K562 (cell line): ENCODE measurements around the gene SLC34A1. TPM values are rescaled to one million over a fixed set of nuclear protein-coding genes. Genes with fewer than 3 reads are reported as not detected.

ENCODE experiments used
- C11orf30 ChIP-seq: fragments of 450-650 bp; IDR thresholded peaks from 2 replicates; pipeline ENCODE4 v1.6.1; 2016; ENCODE audit warnings: low read depth, mild to moderate bottlenecking
- CBFA2T3 ChIP-seq: fragments of 450-650 bp; IDR thresholded peaks from 2 replicates; pipeline ENCODE4 v1.6.1; 2017
- CHCHD3 ChIP-seq: fragments of 250-450 bp; sonication (Bioruptor Pico); IDR thresholded peaks from 2 replicates; pipeline ENCODE4 v2.1.2; 2022; ENCODE audit warnings: mild to moderate bottlenecking
- FOXK2 ChIP-seq, 2 experiments: fragments of 450-650 bp; IDR thresholded peaks in 1 of 2; conservative IDR thresholded peaks in 1 of 2; 2 replicates each; pipeline ENCODE4 v1.6.1; 2016; ENCODE audit warnings: low read depth in 2 of 2, mild to moderate bottlenecking in 1 of 2
- GTF2E2 ChIP-seq: fragments of 200-800 bp; sonication (Bioruptor generic); IDR thresholded peaks from 2 replicates; pipeline ENCODE4 v1.6.1; 2016; ENCODE audit warnings: missing genetic modification characterization, missing compliant biosample characterization
- KDM1A ChIP-seq, 2 experiments: fragments of 450-650 bp; IDR thresholded peaks; 2 replicates each; pipeline ENCODE4 v1.6.1; 2016; ENCODE audit warnings: mild to moderate bottlenecking in 2 of 2
- MYC ChIP-seq, 2 experiments: fragments of 250-450 bp in 1 of 2; sonication (Bioruptor Pico) in 1 of 2; IDR thresholded peaks; 2 replicates each; pipeline versions ENCODE4 v1.5.1 to v1.6.1; 2012 to 2021; ENCODE audit warnings: low read depth in 2 of 2, borderline replicate concordance in 1 of 2, improper control_type of control experiment in 1 of 2, low read length in 1 of 2, mild to moderate bottlenecking in 1 of 2, moderate library complexity in 1 of 2
- POLR2AphosphoS5 ChIP-seq: IDR thresholded peaks from 2 replicates; pipeline ENCODE4 v1.6.1; 2011; ENCODE audit warnings: mild to moderate bottlenecking, low read depth, low read length, moderate library complexity; ENCODE audit not compliant: control insufficient read depth, insufficient read depth
- POLR2B ChIP-seq: fragments of 450-650 bp; IDR thresholded peaks from 2 replicates; pipeline ENCODE4 v1.6.1; 2018; ENCODE audit warnings: low read depth; ENCODE audit not compliant: partially characterized antibody
- POLR2H ChIP-seq: IDR thresholded peaks from 2 replicates; pipeline ENCODE4 v1.6.1; 2016; ENCODE audit warnings: missing genetic modification characterization, low read depth, mild to moderate bottlenecking, control low read depth, missing compliant biosample characterization, moderate library complexity
- RBM15 ChIP-seq: fragments of 200-400 bp; formaldehyde crosslinking; IDR thresholded peaks from 2 replicates; pipeline ENCODE4 v1.6.1; 2018; ENCODE audit warnings: mild to moderate bottlenecking, low read length, moderate library complexity; ENCODE audit not compliant: insufficient read depth
- SMARCB1 ChIP-seq: IDR thresholded peaks from 2 replicates; pipeline ENCODE4 v1.6.1; 2011; ENCODE audit warnings: improper control_type of control experiment, low read depth; ENCODE audit not compliant: insufficient read length
- SRSF3 ChIP-seq: fragments of 200-400 bp; formaldehyde crosslinking; IDR thresholded peaks from 2 replicates; pipeline ENCODE4 v1.6.1; 2016; ENCODE audit warnings: mild to moderate bottlenecking, low read length, moderate library complexity; ENCODE audit not compliant: insufficient read depth
- ZNF212 ChIP-seq: fragments of 450-650 bp; formaldehyde crosslinking; IDR thresholded peaks from 2 replicates; pipeline ENCODE4 v1.4.0; 2020; ENCODE audit warnings: mild to moderate bottlenecking
- ZNF444 ChIP-seq: fragments of 250-450 bp; sonication (Bioruptor Pico); IDR thresholded peaks from 2 replicates; pipeline ENCODE4 v1.4.0; 2020; ENCODE audit warnings: mild to moderate bottlenecking, moderate library complexity
- ZNF780A ChIP-seq: fragments of 250-450 bp; sonication (Bioruptor Pico); IDR thresholded peaks from 2 replicates; pipeline ENCODE4 v1.5.0; 2021; ENCODE audit warnings: mild to moderate bottlenecking
- ZNF785 ChIP-seq: fragments of 250-450 bp; sonication (Bioruptor Pico); IDR thresholded peaks from 2 replicates; pipeline ENCODE4 v1.4.0; 2020; ENCODE audit warnings: mild to moderate bottlenecking
- polyA plus RNA-seq, 8 experiments: library from polyadenylated mRNA; depleted of rRNA in 4 of 8; stranded (reverse) in 5 of 8; unstranded in 3 of 8; fragments of >200 nt; fragmentation: Nextera tagmentation in 2 of 8; fragmentation: Illumina TruSeq in 1 of 8; extraction: Ambion mirVana in 2 of 8; extraction: Trizol in 1 of 8; gene quantifications; 2 replicates each; pipeline versions ENCODE4 v1.2.1 to v1.2.3, GENCODE V29; 2011 to 2014; ENCODE audit warnings: inconsistent platforms in 1 of 8, missing spikeins in 1 of 8
- total RNA-seq, 7 experiments: library from RNA; depleted of rRNA in 6 of 7; stranded (reverse); fragments of >200 nt in 6 of 7; fragmentation: Illumina TruSeq in 2 of 7; extraction: Trizol in 2 of 7; gene quantifications; 2 replicates each; pipeline versions ENCODE4 v1.2.1 to v1.2.3, GENCODE V29; 2011 to 2021; ENCODE audit warnings: low replicate concordance in 1 of 7
- TF ChIP-seq, protein P1 (sequence below): sonication (generic); formaldehyde crosslinking; IDR thresholded peaks from 2 replicates; pipeline ENCODE4 v1.9.0; 2022; ENCODE audit warnings: mild to moderate bottlenecking, missing genetic modification reagents
- TF ChIP-seq, protein P2 (sequence below): fragments of 450-650 bp; formaldehyde crosslinking; IDR thresholded peaks from 2 replicates; pipeline ENCODE4 v1.4.0; 2020; ENCODE audit warnings: mild to moderate bottlenecking, moderate library complexity
- TF ChIP-seq, protein P3 (sequence below), 2 experiments: fragments of 450-650 bp; conservative IDR thresholded peaks; 2 replicates each; pipeline ENCODE4 v1.6.1; 2017; ENCODE audit warnings: mild to moderate bottlenecking in 2 of 2, moderate library complexity in 2 of 2
- TF ChIP-seq, protein P4 (sequence below): sonication (generic); formaldehyde crosslinking; IDR thresholded peaks from 2 replicates; pipeline ENCODE4 v1.5.0; 2020; ENCODE audit warnings: missing genetic modification reagents
- TF ChIP-seq, protein P5 (sequence below): fragments of 450-650 bp; formaldehyde crosslinking; IDR thresholded peaks from 2 replicates; pipeline ENCODE4 v1.4.0; 2020; ENCODE audit warnings: mild to moderate bottlenecking, moderate library complexity

SLC34A1 gene
- total and polyA plus RNA-seq, 9 of the 15 experiments (the other 6 are each of a cell fraction or from before 2014, with no cell fraction given) = not detected

DNA sequence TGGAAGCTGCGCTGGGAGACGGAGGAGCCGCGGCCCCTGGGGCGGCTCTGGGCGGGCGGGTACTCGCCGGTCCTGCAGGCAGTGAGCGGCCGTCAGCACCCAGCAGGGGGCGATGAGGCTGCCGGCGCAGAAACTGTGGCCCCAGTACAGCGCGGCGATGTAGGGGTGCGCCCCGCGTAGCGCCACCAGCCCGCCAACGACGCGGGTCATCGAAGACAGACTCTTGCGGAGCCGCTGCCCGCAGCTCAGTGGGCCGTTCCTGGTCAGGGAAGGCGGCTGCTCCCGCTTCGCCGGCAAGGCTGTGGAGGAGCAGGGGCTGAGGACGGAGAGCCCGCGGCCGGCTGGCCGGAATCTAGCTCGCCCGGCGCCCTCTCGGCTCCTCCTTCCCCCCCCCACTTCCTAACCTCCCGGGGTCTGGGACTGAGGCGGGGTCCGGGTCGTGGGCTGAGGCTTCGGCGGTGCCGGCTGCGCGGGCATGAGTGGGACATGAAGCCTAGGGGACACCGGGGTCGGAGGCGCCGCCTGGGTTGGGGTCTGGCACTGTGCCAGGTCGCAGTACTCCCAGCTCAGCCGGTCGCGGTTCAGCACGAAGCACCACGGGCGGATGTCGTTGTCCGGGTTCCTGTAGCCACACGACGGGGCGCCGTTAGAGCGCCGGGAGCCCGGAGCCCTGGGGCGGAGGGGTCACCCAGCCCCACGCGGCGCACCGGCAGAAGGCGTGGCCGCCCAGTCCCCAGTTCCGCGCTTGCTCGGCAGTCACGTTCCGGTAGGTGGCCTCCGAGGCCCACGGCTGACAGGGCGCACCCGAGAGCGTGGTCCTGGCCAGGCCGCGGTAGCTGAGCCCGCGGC, 19.8 kb downstream of the SLC34A1 start (continued):
- TF ChIP-seq MYC (IDR thresholded peaks at IDR 0.05; ENCODE audit: low read depth, low read length) (peak; percentile 98), MYC (CRISPR knock-in tag; IDR thresholded peaks at IDR 0.05; ENCODE audit: borderline replicate concordance, low read depth) (peak; percentile 79), POLR2AphosphoS5 (peak; percentile 9; the same call in 1 of the 2 replicates), POLR2H (no peak), ZNF444 (CRISPR knock-in tag) (no peak), FOXK2 (conservative IDR thresholded peaks at IDR 0.05 in 1 of 2, IDR thresholded peaks at IDR 0.05 in 1 of 2; ENCODE audit: low read depth in 2 of 2) (no peak), SRSF3 (no peak), ZNF212 (CRISPR knock-in tag) (no peak), ZNF780A (CRISPR knock-in tag) (no peak), POLR2B (peak; percentile 26), ZNF785 (CRISPR knock-in tag) (no peak), GTF2E2 (tag) (peak; percentile 73; the same call in 1 of the 2 replicates), RBM15 (no peak), CHCHD3 (CRISPR knock-in tag) (no peak), KDM1A (IDR thresholded peaks at IDR 0.05) (no peak), CBFA2T3 (peak; percentile 27; the same call in 1 of the 2 replicates), SMARCB1 (no peak), C11orf30 (no peak)
- TF ChIP-seq, protein P1, sequence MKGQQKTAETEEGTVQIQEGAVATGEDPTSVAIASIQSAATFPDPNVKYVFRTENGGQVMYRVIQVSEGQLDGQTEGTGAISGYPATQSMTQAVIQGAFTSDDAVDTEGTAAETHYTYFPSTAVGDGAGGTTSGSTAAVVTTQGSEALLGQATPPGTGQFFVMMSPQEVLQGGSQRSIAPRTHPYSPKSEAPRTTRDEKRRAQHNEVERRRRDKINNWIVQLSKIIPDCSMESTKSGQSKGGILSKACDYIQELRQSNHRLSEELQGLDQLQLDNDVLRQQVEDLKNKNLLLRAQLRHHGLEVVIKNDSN = peak; percentile 70
- TF ChIP-seq, protein P2, sequence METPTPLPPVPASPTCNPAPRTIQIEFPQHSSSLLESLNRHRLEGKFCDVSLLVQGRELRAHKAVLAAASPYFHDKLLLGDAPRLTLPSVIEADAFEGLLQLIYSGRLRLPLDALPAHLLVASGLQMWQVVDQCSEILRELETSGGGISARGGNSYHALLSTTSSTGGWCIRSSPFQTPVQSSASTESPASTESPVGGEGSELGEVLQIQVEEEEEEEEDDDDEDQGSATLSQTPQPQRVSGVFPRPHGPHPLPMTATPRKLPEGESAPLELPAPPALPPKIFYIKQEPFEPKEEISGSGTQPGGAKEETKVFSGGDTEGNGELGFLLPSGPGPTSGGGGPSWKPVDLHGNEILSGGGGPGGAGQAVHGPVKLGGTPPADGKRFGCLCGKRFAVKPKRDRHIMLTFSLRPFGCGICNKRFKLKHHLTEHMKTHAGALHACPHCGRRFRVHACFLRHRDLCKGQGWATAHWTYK (CRISPR knock-in tag) = no peak; the same call in 1 of the 2 replicates
- TF ChIP-seq, protein P3, sequence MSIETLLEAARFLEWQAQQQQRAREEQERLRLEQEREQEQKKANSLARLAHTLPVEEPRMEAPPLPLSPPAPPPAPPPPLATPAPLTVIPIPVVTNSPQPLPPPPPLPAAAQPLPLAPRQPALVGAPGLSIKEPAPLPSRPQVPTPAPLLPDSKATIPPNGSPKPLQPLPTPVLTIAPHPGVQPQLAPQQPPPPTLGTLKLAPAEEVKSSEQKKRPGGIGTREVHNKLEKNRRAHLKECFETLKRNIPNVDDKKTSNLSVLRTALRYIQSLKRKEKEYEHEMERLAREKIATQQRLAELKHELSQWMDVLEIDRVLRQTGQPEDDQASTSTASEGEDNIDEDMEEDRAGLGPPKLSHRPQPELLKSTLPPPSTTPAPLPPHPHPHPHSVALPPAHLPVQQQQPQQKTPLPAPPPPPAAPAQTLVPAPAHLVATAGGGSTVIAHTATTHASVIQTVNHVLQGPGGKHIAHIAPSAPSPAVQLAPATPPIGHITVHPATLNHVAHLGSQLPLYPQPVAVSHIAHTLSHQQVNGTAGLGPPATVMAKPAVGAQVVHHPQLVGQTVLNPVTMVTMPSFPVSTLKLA (conservative IDR thresholded peaks at IDR 0.05) = peak; percentile 90 to 94
- TF ChIP-seq, protein P4, sequence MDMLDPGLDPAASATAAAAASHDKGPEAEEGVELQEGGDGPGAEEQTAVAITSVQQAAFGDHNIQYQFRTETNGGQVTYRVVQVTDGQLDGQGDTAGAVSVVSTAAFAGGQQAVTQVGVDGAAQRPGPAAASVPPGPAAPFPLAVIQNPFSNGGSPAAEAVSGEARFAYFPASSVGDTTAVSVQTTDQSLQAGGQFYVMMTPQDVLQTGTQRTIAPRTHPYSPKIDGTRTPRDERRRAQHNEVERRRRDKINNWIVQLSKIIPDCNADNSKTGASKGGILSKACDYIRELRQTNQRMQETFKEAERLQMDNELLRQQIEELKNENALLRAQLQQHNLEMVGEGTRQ = no peak
- TF ChIP-seq, protein P5, sequence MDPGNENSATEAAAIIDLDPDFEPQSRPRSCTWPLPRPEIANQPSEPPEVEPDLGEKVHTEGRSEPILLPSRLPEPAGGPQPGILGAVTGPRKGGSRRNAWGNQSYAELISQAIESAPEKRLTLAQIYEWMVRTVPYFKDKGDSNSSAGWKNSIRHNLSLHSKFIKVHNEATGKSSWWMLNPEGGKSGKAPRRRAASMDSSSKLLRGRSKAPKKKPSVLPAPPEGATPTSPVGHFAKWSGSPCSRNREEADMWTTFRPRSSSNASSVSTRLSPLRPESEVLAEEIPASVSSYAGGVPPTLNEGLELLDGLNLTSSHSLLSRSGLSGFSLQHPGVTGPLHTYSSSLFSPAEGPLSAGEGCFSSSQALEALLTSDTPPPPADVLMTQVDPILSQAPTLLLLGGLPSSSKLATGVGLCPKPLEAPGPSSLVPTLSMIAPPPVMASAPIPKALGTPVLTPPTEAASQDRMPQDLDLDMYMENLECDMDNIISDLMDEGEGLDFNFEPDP (CRISPR knock-in tag) = no peak
